ENCODE measurements around the gene ZDHHC11. TPM values are rescaled to one million over a fixed set of nuclear protein-coding genes. Genes with fewer than 3 reads are reported as not detected.

ZDHHC11 gene
- total and polyA plus RNA-seq, 2 of the 4 experiments (the other 2 are of a cell fraction) = 0.36 to 1.6 TPM

DNA sequence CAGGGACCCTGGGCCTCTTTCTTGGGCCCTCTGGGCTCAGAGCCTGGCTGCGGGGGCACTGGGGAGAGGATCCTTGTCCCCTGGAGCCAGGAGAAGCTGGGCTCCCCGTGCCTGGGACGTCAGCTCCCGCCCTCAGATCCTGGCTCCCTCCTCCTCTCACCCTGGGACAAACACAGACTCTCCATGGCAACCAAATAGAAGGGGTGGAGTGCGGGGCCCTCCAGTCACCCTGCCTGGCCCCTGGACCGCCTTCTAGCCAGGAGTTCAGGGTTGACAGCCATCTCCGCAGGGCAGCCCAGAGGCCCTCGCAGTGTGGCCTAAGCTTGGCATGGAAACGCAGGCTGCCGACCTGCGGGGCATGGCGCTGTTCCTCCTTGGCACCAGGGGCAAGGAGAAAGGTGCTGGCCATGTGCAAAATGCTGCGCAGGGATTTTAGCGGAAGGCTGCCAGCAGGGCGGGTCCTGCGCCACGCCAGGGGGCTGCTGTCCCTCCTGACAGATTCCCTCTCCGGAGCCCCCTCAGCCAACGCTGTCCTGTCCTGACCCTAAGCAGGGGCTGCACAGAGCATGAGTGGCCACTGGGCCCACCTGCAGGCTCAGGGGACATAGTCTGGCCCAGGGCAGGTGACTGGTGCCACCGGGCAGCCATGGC, 1.0 kb downstream of the ZDHHC11 start:
- no TSS peak for BruUV-seq (replicated peaks)
- H2AFZ ChIP-seq (replicated peaks; ENCODE audit: low read length, poor library complexity) = no peak overlapping the region
- no peak overlapping the region for H3K4me3 ChIP-seq (ENCODE audit: insufficient read depth, low read depth, low read length)
- ChIA-PET POLR2A (ENCODE audit: unreplicated experiment) (no interaction called here), CTCF (no interaction called here)
- H3K23ac ChIP-seq (ENCODE audit: low read depth, low read length) = no peak overlapping the region
- no peak overlapping the region for H2BK20ac ChIP-seq (ENCODE audit: low read depth, low read length)
- no peaks in the 10 kb centered on the region for H3K4me1 ChIP-seq (ENCODE audit: control insufficient read depth, insufficient read depth, low read length)
- H4K8ac ChIP-seq (ENCODE audit: low read depth in 2 of 2, low read length in 2 of 2) = no peak overlapping the region
- no peak overlapping the region for H3K9ac ChIP-seq (ENCODE audit: low read depth, low read length)
- no peak overlapping the region for H3K14ac ChIP-seq (replicated peaks; ENCODE audit: low read depth, low read length)
- no peak overlapping the region for H4K5ac ChIP-seq (ENCODE audit: low read depth, low read length)
- 56% methylated on average over 14 of the region's 20 CpGs; no CpG with 5 or more reads in 1 of the 2 experiments for WGBS, 2 experiments (ENCODE audit: extremely low coverage in 2 of 2, insufficient read length in 1 of 2)
- H4K91ac ChIP-seq (ENCODE audit: insufficient read depth, low read depth, low read length) = no peak overlapping the region
- no peak overlapping the region for H2BK120ac ChIP-seq (ENCODE audit: low read depth, low read length)
- H3K9me1 ChIP-seq (ENCODE audit: insufficient read depth, low read length) = no peaks in the 10 kb centered on the region
- no peak overlapping the region for H3K4me2 ChIP-seq (ENCODE audit: low read depth, low read length)
- H3K9me3 ChIP-seq (ENCODE audit: control insufficient read depth, insufficient read depth, low read length) = no peaks in the 10 kb centered on the region
- H3K79me1 ChIP-seq (ENCODE audit: low read depth in 1 of 2, low read length in 2 of 2) = no peaks in the 10 kb centered on the region
- DNase-seq (no peak), ATAC-seq (ENCODE audit: low read depth) (no peak; the same call in 1 of the 2 replicates)
- no peak overlapping the region for H3K4ac ChIP-seq (ENCODE audit: low read depth, low read length)
- in situ Hi-C loops (cut with MboI; ENCODE audit: low sequenced_read_pairs) (no loop called here), dilution Hi-C loops (cut with HindIII; ENCODE audit: low sequenced_read_pairs, unreplicated experiment) (no loop called here), intact Hi-C loops (cut with micrococcal nuclease) (no loop called here)
- H3K27me3 ChIP-seq (ENCODE audit: control insufficient read depth, insufficient read depth, low read length) = peaks cover 5% of the 10 kb centered on the region; the same call in 1 of the 2 replicates
- no peak overlapping the region for H3K56ac ChIP-seq (ENCODE audit: extremely low read depth, insufficient read depth, low read length)
- no peak overlapping the region for H2BK5ac ChIP-seq (ENCODE audit: low read depth, low read length, poor library complexity, severe bottlenecking)
- no peaks in the 10 kb centered on the region for H3K36me3 ChIP-seq (ENCODE audit: control insufficient read depth, insufficient read depth, low read length)
- no peak overlapping the region for H3K18ac ChIP-seq (ENCODE audit: low read depth, low read length)
- H4K20me1 ChIP-seq (ENCODE audit: insufficient read depth, low read length) = no peaks in the 10 kb centered on the region
- no peak overlapping the region for H2AK9ac ChIP-seq (replicated peaks; ENCODE audit: low read depth, low read length, poor library complexity)
- no peak overlapping the region for H3K27ac ChIP-seq (ENCODE audit: insufficient read depth, low read length)
- TF ChIP-seq CHD1 (IDR thresholded peaks at IDR 0.05; ENCODE audit: low read depth, low read length) (no peak), BHLHE40 (IDR thresholded peaks at IDR 0.05; ENCODE audit: low read depth, low read length) (no peak), MXI1 (IDR thresholded peaks at IDR 0.05; ENCODE audit: borderline replicate concordance, low read depth, low read length) (no peak), RAD21 (IDR thresholded peaks at IDR 0.05; ENCODE audit: low read length) (no peak), POLR2A (IDR thresholded peaks at IDR 0.05; ENCODE audit: low read depth, low read length) (no peak), CEBPB (IDR thresholded peaks at IDR 0.05; ENCODE audit: low read depth, low read length) (no peak)
- H2AK5ac ChIP-seq (ENCODE audit: low read depth, low read length) = no peak overlapping the region
- H2BK15ac ChIP-seq (ENCODE audit: low read depth, low read length) = no peak overlapping the region
